HG02852 (cell line): ENCODE data around the gene PIGU.
"Not testable (repeated sequence)": the region's sequence is repeated elsewhere in the genome, so short reads cannot be mapped to it uniquely, and the experiment has no call there.

ENCODE experiments used
- ATAC-seq: cut with Tn5 transposase; IDR thresholded peaks from one replicate; pipeline ENCODE4 v1.9.1; 2021; ENCODE audit warnings: mild to moderate bottlenecking, moderate library complexity; ENCODE audit not compliant: unreplicated experiment

PIGU gene

DNA sequence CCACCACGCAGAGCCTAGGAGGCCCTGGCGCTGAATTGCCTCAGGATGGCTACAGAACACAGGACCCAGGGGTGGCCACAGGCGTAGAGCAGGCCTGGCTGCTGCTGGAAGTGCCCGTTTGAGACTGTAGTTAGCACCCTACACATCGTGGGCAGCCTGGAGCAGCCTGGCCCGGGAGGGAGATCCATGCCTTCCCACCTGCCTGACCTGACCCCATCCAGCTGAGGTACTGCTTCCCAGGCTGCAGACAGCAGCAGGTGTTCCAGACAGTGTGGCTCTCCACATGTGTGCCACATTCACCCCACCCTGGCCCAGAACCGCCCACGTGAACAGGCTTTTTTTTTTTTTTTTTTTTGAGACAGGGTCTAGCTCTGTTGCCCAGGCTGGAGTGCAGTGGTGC is 139.2 kb downstream of the PIGU start:
- no peak for ATAC-seq

DNA sequence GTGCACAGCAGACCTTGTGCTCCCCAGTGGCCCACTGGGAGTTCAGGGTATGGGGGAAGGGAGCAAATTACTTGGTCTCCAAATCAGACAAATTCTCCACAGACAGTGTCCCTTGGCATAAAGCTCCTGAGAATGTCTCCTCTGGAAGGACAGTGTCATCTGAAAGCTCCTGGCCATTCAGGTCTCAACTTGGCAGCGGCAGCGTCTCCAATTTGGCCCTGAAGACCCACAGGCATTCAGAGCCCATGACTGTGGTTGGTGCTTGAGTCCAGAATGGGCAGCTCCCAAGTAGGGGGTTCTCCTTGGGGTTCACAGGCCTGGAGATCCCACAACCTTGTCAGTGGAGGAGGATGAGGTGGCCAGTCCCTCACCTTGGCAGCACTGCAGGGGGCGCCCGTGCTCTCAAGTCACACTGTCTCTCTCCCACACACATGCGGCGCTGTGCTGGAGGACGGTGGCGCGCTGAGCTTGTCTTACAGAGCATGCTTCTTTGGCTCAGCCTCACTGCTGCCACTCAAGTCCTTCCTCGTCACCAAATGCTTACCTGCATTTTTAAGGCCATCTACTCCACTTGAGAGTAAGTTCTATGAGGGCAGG is 140.0 kb downstream of the PIGU start:
- no peak for ATAC-seq

DNA sequence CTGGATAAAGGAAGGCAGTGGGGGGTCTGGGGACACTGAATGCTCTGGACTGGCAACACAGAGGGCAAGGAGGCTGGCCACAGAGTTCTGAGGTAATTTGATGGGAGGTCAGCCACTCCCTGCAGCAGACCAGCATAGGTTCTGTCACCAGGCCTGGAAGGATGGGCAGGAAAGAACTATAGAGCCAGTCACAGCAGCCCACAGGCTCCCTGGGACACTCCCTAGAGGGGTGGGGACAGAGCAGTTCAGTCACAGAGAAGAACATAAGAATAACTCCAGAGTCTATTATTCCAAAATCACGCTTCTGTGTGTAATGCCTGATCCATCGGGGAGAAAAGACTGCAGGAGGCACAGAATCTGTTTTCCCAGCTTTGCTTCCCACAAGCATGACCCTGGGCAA is 141.0 kb downstream of the PIGU start:
- ATAC-seq, result no peak

DNA sequence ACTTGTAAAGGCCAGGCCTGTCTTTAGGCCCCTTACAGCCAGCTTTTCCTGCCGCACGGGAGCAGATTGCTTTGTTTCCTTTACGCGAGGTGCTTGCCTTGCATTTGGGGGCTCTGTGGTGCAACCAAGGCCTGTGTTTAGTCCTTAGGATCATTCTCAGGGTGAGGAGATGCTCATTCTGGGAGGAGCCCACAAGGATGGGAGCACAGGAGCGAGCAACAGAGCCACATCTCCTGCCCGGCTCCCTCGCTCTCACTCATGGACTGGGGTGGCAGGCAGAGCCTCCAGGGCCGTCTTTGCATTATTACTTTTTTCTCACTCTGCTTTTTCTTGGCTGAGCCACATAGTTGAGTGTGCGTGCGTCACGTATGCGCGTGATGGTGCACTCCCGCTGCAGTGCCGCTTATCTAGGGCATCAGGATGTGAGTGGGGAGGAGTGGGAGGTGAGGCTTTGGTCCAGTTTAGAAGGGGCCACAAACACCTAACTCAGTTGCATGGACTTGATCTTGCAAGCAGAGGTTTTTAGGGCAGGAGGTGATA is 141.5 kb downstream of the PIGU start:
- no peak for ATAC-seq

DNA sequence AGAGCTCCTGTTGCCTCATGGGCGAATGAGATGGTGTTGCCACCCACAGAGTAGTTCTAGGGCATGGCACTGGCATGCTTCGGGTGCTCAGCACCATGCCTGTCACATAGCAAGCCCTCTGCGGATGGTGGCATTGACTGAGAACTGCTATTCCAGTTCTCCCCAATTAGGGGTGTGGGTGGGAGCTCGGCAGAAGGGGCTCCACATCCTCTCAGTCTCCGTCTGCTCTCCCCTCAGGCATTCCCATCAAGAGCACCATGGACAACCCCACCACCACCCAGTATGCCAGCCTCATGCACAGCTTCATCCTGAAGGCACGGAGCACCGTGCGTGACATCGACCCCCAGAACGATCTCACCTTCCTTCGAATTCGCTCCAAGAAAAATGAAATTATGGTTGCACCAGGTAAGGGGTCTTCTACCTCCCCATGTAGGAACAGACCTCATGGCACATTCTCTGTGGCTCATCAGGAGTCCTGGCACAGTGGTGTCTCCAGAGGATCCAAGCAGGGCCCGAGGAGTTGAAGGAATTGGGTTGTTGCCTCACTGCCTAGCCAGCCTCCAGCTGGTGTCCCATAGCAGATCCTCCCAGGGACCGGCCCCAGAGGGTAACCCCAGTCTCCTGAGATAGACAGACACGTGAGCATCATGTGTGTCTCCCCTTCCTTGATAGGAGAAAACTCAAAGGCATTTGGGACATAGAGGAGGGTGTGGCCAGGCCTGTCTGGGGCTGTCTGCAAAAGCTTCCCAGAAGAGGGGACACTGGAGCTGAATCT is 142.3 kb downstream of the PIGU start:
- no peak for ATAC-seq

DNA sequence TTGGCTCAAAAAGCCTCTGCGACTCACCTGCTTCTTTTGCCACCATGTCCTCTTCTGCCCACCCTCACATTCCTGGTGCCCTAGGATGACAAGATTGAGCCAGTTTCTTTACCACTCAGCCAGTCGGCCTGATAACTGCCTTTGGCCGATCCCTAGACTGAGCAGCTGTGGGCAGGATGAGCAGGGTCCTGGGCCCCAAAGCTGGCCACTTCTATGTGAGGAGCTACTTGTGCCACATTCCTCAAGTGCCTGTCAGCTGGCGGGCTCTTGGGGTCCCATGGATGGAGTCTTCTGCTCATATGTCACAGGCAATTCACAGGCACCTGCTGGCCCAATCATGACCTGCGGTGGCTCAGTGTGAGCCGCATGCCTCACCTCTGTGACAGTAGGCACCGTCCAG is 144.1 kb downstream of the PIGU start:
- ATAC-seq, result no peak

DNA sequence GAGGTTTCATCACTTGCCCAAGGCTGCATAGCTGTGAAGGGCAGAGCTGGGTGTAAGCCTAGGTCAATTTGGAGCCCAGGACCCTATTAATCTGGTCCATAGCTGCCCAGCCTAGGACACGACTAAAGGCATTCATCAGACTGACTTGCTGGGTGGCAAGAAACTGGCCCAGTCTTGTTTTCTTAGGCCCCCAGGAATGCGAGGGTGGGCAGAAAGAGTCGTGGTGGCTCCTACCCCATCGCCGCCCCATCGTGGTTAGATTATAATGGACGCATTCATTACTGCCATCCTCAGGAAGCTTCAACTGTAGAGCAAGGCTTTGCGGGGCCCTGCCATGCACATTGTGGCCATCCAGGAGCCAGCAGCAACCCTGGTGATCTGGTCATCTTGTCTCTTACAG is 144.6 kb downstream of the PIGU start:
- no peak for ATAC-seq

DNA sequence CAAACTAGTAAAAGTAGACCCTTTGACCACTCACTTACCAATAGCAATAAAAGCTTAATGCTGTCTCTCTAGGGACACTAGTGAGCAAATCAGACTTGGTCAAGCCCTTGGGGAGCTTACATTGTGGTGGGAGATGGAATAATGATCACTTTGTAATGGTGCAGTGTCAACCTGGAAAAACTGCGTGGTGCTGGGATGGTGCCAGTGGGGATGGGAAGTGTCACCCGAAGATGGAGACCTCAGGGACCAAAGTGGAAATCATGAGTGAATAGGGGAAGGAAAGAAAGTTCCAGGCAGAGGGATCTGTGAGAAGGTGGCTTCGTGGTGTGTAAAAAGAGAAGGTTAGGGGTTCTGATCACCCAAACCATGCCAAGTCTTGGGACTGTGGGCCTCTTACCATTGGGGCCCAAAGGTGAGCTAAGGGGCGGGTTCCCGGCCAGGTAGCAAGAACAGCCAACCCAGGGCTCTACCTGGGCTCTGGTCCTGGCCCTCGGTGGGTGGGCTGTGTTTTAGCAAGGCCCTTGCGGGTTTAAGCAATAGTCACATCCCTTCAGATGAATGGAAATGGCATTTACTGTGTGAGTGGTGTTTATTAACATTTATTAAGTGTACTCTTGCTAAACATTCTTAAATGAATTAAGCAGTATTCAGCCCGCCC is 145.2 kb downstream of the PIGU start:
- ATAC-seq, result no peak

DNA sequence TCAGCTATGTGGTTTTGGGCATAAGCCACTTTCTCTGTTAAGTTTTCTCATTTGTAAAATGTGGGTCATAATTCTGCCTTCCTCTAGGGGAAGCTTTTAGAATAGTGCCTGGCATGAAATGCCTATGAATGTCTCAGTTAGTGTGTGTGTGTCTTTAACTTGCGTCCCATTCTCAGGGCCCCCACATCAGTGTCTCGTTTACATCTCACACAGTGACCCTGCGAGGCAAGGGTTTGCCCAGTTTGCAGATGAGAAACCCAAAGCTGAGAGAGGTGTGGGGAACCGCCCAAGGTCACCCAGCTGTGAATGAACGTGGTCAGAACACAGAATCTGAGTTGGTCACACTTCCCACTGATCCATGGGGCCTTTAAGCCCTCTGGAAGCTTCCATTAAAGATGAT is 146.6 kb downstream of the PIGU start:
- no peak for ATAC-seq

DNA sequence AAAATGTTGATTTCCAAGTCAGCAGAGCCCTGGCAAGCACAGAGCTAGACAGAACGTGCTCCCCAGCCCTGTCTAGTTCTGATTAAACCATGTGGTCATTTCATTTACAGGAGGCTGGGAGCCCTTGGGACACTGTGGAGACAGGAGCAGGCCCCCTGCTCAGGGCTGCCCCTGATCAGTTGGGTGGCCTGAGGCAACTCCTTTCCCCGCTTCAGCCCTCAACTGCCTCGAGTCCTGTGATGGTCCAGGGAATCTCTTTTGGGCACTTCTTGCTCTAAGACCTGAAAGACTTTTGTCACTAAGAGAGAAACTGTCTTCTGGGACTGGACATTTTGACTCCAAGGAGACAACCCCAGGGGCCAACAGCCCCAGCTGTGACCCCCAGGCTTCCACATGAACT is 147.2 kb downstream of the PIGU start:
- ATAC-seq, result no peak

DNA sequence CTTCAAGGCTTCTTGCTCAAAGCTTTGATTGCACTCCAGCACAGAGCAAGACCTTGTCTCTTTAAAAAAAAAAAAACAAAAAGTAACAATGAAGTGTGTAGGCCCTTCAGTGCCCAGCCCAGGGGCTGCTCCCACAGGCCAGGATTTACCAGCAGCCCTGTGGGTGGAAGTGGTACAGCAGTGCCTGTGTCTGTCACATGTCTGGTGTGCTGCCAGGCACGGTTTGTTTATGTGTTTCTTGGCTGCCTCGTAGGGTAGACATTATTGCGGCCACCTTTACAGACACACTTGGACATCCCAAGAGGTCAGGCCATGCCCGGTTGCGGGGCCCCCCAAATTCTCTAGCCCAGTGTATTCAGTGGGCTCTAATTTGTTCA is 148.0 kb downstream of the PIGU start:
- no peak for ATAC-seq

DNA sequence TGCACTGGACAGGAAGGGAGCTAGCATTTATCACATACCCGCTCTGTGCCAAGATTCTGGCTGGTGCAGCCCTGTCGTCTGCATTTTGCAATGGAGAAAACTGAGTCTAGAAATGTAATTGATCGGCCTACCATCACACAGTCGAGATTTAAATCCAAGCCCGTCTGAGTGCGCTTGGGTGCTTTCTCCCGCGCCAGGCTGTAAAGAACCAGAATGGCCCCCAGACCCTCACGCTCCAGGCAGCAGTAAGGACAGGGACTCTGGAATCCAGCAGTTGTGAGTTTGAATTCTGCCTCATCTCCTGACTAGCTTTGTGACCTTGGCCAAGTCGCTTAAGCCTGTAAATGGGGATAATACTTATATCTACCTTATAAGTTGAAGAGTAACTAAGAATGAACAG is 149.9 kb downstream of the PIGU start:
- ATAC-seq, result no peak

DNA sequence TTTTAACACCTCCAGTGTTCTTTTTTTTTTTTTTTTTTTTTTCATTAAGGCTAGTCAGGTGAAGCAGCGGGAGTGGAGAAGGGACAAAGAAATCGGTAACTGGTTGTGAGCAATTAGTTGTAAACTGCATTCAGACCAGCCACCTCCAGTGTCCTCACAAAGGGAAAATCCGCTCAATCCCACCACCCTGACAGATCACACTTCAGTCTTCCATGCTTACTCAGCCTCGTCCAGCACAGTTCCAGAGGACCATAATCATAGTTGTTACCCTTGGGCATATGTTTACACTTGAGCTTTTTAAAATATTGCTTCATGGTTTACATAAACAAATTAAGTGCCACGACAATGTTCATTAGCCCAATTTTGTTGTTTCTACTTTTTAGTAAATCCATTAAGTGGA is 150.4 kb downstream of the PIGU start:
- ATAC-seq, result no peak

DNA sequence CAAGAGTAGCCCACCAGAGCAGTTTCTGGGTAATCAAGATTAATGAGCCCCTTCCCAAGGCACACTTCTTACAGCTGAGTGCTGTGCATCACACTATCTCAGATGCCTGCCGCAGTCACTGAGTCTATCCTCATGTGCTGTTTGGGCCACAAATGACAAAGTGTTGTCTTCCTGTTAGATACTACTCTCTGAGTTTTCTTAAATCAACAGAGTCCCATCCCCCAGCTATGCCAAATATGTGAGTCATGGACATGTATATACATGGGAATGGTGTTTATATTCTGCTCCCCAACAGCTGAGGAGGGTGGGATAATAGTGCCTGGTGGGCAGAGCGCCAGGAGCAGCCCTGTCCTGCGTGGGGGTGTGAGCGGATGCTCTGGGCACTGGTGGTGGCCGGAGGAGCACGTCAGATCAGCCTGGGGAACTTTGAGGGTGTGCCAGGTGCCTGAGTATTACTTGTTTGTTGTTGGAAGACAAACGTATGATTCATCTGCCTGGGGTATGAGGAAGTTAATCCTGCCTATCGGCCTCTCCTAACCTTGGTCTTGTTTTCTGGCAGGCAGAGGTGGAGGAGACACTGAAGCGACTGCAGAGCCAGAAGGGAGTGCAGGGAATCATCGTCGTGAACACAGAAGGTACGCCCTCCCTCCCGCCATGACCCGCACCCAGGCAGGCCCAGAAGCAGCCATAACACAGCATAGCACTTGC is 151.0 kb downstream of the PIGU start:
- ATAC-seq, result no peak

DNA sequence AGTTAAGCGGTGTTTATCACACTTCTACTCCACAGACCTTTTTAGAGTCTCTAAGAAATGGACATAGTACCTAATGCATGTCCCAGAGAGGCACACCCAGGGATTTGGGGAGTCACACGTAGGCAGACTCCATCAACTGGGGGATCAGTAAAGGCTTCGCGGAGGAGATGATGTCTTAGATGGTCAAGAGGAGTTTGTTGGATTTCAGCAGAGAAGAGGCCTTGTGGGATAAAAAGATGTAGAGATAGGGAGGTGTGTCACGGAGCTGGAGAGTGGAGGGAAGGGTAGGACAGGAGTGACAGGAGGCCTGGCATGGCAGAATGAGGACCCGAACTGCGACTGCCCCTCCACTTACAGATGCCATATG is 151.6 kb downstream of the PIGU start:
- no peak for ATAC-seq

DNA sequence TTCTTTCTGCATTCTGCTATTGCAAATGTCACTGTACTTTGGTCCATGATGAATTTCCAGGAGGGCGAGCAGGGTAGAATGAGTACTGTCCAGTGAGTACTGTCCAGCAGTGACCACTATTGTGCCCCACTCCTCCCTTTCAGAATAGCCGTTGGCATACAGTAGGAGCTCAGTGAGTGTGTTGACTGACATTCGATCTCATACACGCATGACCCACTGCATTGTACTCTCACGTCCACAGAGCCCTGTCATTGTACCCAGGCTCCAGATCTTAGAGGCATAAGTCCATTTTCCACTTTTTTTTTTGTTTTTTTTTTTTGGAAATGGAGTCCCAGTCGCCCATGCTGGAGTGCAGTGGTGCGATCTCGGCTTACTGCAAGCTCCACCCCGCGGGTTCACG is 152.5 kb downstream of the PIGU start:
- ATAC-seq, result no peak

DNA sequence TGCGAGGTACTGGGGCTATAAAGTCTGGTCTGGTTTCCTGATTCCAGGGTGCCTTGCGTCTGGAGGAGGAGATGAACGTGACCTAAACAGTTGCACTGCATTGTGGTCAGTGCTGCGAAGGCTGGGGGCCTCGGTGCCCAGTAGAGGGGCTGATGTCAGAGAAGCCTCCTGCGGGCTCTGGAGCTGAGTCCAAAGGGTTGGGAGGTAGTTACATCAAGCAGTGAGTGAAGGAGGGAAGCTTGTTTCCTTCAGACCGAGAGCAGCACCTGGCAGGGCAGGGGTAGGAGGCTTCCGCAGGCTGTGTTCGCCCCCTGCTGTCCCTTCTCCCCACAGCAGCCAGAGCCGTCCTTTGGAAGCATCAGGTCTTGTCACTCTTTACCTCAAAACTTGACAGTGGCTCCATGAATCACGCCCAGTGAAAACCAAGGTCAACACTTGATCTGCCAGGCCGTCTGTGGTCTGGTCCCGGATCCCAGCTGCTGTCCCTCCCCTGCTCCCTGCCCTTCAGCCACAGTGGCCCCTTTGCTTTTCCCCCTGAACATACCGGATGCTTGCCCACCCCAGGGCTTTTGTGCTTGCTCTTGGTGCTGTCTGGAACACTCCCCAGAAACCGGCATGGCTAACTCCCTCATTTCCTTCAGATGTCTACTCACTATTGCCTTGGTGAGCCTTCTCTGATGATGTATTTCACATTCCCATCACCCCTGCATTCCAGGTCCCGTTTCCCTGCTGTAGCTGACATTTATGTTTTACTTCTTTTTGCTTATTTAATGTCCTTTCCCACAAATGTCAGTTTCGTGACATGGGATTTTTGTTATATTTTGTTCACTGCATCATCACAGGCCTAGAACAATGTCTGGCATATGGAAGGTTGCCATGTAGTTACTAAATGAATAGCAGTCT is 153.7 kb downstream of the PIGU start:
- no peak for ATAC-seq

DNA sequence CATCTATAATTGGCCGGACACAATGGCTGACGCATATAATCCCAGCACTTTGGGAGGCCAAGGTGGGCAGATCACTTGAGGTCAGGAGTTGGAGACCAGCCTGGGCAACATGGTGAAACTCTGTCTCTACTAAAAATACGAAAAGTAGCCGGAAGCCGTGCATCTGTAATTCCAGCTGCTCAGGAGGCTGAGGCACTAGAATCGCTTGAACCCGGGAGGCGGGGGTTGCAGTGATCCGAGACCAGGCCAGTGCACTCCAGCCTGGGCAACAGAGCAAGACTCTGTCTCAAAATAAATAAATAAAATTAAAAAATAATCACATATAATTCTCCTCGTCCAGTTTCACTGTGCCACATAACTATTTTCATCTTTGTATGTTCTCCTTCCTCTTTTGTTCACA is 157.1 kb downstream of the PIGU start:
- not testable (repeated sequence) for ATAC-seq

DNA sequence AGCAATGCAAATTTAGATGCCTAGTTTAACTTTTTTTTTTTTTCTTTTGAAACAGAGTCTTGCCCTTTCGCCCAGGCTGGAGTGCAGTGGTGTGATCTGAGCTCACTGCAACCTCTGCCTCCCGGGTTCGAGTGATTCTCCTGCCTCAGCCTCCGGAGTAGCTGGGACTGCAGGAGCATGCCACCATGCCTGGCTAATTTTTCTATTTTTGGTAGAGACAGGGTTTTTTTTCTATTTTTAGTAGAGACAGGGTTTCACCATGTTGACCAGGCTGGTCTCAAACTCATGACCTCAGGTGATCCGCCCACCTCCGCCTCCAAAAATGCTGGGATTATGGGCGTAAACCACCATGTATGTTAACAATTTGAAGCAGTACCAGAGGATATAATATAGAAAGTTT is 158.0 kb downstream of the PIGU start:
- not testable (repeated sequence) for ATAC-seq

DNA sequence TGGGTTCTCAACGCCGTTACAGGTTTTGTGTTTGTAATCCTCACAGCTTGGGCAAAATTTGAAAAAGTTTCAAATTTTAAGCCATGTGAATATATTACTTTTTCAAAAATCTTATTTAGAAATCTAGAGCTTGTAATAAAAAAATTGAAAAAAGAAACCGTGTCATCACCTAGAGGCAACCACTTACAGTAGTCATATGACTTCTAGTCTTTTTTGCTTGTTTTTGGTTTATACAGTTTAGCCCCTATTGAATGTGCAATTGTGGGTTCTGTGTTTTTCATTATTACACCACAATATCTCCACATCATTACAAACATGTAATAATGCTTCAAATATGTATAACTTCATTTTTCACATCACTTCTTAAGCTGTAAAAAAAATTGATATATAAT is 159.8 kb downstream of the PIGU start:
- no peak for ATAC-seq
